Middle frontal gyrus (tissue), 1 donor: ENCODE data around the gene EDN2.

Source experiments
- DNase-seq: peaks from one replicate; pipeline ENCODE4 v3.0.0-alpha.2; 2015; ENCODE audit warnings: low spot score; ENCODE audit errors: extremely low spot score

EDN2 gene

DNA sequence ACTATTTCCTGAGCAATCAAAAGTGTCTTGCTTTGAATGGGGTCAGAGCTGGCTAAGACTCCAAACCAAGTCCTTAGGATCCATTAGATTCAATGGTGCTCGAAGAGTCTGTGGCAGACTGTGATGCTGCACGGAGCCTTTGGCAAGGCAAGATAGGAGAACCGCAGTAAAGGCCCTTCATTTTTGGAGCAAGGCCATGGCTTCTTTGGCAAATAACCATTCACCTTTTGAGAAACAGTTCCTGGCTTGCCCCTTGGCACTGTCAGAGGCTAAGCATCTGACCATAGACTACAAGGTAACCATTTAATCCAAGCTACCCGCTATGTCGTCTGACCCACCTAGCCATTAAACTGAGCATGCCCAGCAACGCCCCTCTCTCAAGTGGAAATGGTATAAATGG, 45.2 kb downstream of the EDN2 start:
- no peak for DNase-seq

DNA sequence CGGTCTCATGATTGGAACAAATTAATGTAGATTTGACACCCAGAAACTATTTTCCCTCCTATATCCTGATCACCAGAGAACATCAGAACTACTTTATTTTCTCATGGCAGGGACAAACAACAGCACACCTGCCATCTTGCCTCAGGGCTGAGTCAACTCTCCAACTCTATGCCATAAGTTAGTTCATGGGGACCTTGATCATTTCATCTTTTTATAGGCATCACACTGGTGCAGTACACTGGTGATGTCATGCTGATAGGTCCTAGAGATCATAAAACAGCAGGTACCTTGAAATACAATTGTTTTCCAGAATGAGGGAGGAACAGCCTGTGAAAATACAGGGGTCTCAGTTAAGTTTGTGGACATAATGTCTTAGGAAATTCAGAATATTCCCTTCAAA, 45.8 kb downstream of the EDN2 start:
- no peak for DNase-seq

DNA sequence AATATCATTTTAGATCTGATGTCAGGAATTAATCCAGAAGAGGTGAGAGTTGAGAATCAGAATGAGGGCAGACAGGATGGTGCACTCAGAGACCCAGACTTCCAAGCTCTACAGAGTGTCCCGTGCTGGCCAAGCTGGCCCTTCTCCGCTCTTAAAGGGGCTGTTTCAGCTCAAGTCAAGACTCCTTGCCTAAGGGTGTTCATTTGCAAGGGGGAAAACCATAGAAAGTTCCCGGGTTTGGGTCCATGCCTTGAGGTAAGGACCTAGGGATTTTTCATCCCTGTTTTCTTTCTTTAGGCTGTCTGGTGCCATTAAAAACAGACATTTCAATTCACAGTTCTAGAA, 47.5 kb downstream of the EDN2 start:
- no peak for DNase-seq

DNA sequence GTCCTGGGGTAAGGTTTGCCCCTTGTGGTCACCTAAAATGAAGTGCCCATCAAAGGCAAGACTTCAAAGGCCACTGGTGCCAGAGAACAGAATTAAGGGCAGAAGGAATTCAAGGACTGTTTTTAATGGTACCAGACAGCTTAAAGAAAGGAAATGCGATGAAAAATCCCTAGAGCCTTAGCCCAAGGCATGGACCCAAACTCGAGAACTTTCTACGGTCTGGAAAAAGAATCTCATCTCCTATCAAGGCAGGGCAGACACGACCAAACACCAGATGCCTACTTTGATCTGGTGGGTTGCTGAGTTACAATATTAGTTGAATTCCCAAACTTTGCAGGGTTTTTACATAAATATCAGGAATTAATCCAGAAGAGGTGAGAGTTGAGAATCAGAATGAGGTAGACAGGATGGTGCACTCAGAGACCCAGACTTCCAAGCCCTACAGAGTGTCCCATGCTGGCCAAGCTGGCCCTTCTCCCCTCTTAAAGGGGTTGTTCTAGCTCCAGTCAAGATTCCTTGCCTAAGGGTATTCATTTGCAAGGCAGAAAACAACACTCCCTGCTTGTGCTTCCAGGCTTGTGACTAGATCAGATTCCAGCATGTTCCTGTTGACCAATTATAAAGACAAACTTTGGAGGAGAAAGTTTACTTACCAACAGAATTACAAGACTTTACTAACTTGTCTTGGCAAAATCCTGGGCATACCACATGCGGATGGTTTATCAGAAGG, 48.0 kb downstream of the EDN2 start:
- DNase-seq = no peak

DNA sequence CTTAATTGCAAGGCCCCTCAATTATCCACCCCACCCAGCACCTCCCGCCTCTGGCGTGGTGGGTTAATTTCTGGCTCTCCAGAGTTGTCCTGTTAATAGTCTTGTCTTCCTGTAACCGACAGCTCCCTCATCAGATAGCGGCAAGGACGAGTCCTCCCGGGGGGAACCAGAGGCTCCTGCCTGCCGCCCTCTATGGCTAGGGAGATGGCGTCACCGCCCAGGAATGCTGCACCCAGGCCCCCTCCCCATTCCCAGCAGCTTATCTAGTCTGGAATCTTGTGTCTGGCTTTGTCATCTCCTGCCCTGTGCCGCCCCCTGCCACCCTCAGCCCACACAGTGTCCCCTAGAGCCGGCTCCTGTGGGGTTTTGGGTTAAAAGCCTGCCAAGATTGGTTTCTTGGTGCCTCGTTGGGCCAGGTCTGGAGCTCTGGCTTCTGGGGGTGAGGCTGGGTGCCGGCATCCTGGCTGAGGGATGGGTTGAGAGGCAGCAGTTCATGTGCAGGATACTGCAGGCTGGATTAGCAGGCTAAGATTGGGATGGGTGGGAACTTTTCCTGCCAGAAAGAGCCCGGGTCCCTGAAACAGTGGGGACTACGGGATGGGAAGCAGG, 48.8 kb downstream of the EDN2 start:
- DNase-seq = no peak

DNA sequence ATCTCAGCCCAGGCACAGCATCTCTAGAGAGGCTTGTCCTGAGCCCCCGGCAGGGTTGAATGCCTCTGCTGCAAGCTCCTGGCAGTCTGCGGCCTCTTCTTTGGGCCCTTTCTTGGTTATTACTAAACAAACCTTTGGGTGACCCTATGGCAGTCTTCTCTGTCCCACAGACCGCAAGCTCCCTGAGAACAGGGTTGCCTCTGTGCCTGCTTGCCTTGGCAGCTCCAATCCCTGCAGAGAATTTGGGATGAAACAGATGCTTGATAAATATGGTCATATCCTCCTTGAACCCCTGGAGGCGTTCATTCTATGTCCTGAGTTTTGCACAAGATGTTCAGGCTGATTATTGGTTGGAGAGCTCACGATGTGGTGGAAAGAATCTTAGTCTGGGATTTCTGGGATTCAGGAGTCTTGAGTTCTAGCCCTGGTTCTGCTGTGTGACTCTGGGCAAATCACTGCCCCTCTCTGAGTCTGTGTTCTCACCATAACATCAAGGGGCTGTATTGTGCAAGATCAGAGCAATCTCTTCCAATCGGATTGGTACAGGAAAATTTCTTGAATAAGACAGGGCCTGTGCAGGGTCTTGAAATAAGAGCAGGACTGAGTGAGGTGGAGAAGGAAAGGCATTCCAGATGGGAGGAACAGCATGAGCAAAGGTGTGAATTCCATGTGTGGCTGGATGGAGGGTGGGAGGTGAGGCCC, 49.6 kb downstream of the EDN2 start:
- DNase-seq = no peak

DNA sequence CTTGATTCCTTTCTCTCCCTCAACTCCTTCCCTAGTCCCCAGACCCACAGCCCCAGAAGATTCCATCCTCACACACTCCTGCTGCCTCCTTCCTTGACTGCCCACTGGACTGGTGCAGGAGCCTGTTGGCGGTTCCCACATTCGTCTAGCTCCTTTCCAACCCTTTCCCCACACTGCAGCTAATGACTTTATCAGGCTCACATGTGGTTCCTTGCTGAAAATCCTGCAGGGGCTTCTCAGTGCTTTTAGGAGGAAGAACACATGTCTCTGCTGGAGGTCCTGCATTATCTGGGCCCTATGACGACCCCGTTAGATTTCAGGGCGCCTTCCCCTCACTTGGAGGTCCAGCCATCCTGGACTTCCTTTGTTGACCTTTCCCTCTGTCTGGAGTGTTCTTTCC, 50.2 kb downstream of the EDN2 start:
- no peak for DNase-seq

DNA sequence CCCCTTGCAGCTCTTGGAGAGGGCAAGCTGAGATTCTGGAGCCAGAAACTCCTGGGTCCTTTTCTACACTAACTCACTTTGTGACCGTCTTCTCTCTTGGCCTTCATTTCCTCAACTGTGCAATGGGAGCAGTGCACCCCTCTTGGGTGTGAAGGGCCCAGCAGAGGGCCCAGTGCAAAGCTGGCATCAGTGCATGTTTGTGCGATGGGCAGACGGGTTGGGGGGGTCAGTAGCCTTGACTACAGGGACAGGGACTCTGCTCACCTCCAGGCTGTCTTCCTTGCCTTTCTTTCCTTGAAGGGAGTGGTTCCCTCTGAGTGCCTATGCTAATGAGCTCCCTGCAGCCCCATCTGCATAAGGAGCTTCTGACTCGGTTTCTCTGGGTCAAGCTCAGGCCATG, 51.0 kb downstream of the EDN2 start:
- no peak for DNase-seq

DNA sequence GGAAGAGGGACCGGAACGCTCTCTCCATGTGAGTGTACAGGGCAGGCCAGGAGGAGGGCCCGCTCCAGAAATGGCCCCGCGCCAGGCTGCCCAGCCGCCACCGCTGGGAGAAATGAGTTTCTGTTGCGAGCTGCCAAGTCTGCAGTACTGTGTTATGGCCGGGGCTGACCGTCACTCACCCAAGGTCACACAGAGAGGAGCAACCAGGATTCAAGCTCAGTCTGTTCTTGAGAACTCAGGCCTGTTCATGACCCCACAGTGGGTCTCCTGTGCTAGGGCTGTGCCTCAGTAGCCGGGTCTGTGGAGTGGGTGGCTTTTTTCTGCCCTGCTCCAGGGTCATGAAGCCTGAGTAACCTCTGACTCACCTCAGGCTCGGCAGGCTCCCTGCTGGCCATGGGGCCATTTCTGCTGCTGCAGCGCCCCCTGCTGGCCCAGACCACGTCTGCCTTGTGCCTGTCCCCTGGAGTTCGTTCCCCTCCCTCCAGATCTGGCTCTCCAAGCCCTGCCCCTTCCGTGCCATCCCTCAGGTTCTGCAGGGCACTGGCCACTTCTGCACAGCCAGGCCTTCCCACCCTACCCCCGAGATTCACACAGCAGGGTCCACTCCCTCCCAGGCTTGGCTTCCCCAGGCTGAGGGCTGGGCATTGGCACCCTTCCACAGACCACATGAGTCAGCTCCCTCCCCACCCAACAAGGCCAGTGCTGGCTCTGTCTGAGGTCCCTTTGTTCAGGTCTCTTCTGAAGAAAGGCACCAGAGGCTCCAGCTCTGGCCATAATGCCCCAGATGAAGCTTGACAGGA, 51.8 kb downstream of the EDN2 start:
- DNase-seq = peak; percentile 17

DNA sequence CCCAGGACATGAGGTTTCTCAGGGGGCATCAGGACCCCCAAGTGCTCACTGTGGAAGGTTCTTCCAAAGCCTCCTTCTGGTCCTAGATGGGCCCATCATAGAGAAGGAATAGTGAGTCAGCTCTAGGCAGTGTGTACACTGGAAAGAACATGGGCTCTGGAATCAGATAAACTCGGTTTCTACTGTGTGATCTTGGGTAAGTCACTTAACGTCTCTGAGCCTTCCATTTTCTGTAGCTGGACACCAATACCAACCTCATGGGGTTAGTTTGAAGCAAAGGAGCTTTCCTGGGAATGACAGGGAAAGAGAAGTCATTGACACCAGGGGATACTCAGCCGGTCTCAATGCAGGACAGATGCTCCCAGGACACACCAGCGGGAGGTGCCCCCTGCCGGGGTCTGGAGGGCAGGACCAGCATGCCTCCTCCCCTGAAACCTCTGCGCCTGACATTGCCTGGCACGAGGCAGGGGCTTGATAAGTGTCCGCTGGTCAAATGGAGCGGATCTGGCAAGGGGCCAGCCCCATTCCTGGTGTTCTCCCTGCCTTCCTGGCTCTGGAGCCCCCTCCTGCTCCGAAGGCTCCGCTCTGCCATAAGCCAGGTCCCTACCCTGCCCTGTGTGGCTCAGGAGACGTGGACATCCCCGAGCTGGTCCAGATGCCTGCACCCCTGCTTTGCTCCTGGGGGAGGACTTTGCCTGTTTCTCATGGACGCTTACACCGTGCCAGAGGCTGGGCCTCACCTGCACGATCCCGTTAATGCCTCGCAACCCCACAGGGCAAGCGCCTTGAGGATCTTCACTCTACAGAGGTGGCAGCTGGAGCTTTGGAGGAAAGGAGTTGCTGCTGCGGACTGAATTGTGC, 52.8 kb downstream of the EDN2 start:
- no peak for DNase-seq

DNA sequence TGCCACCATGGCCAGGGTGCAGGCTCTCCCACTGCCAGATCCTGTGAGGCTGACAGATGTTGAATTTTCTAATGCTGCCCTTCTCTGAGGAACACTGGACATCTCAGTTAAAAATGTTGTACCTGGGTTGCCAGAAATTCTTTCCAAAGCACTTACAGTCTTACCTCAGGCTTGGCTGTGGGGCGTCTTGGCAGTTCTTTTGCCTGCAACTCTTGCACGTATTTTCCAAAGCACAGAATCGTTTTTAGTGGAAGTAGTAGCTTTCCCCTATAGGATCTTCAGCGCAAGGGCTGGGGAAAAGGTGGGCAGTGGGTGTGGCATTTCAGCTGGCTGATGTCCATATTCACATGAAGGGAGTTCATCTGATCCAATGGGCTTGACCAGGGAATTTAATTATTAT, 53.9 kb downstream of the EDN2 start:
- no peak for DNase-seq

DNA sequence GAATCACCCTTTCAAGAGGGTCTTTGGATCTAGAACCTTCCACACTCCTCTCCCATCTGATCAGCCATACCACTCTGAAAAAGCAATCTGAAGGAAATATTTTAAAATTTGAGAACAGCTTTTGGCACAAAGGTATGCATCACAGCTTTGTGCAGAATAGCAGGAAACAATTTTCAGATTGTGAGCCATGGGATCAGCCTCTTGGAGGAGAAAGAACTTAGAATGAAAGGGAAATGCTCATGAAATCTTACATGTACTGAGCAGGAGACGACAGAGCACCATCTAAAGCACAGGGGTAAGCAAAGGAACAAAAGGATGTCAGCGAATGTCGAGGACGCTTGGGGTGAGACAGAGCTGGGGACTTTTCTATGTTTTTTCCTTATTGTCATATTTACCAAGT, 54.4 kb downstream of the EDN2 start:
- no peak for DNase-seq

DNA sequence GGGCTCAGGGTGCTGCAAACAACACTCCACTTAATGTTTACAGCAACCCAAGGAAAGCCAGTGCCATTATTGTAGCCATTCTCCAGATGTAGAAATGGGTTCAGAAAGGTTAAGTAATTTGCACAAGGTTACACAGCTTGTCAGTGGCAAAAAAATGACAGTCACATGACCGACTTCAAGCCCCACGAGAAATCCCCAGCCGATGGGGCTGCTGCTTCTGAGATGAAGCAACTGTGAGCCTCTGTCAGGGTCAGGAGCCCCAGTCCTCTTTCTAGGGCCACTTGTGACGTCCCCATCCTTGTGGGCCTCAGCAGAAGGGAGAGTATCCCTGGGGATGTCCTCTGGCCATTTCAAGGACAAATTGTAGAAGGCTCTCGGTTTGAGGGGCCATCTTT, 54.8 kb downstream of the EDN2 start:
- no peak for DNase-seq
